Trophoblast cell (in vitro differentiated cells and primary cell): ENCODE measurements around the gene AKAP7.

ENCODE experiments used
- DNase-seq, 2 donors: peaks; one replicate each; pipeline ENCODE4 v3.0.0-alpha.2; 2016
- H2AFZ ChIP-seq: 2 replicates; pipeline ENCODE4 v1.6.1; 2013; ENCODE audit warnings: low read length, moderate library complexity, mild to moderate bottlenecking; ENCODE audit not compliant: insufficient read depth, poor library complexity
- H2AK5ac ChIP-seq: 2 replicates; pipeline ENCODE4 v1.6.1; 2013; ENCODE audit warnings: mild to moderate bottlenecking, low read length
- H2BK120ac ChIP-seq: 2 replicates; pipeline ENCODE4 v1.6.1; 2013; ENCODE audit warnings: low read length, mild to moderate bottlenecking, moderate library complexity; ENCODE audit not compliant: insufficient read depth, poor library complexity
- H2BK12ac ChIP-seq: 2 replicates; pipeline ENCODE4 v1.6.1; 2013; ENCODE audit warnings: mild to moderate bottlenecking, low read length, moderate library complexity
- H2BK5ac ChIP-seq: 2 replicates; pipeline ENCODE4 v1.6.1; 2013; ENCODE audit warnings: low read length, low read depth, moderate library complexity, mild to moderate bottlenecking; ENCODE audit not compliant: poor library complexity
- H3K14ac ChIP-seq: 2 replicates; pipeline ENCODE4 v1.6.1; 2013; ENCODE audit warnings: mild to moderate bottlenecking, low read length
- H3K18ac ChIP-seq: 2 replicates; pipeline ENCODE4 v1.6.1; 2013; ENCODE audit warnings: mild to moderate bottlenecking, low read length
- H3K23ac ChIP-seq: 2 replicates; pipeline ENCODE4 v1.6.1; 2013; ENCODE audit warnings: low read length
- H3K27ac ChIP-seq: 2 replicates; pipeline ENCODE4 v1.5.1; 2013; ENCODE audit warnings: low read depth, mild to moderate bottlenecking, inconsistent platforms, low read length, moderate library complexity
- H3K27me3 ChIP-seq: 2 replicates; pipeline ENCODE4 v1.6.1; 2013; ENCODE audit warnings: inconsistent platforms, mild to moderate bottlenecking, low read length, moderate library complexity; ENCODE audit not compliant: insufficient read depth
- H3K36me3 ChIP-seq, 2 experiments: 1 replicate in 1 of 2; 2 replicates in 1 of 2; pipeline ENCODE4 v1.6.1; 2013; ENCODE audit warnings: low read length in 2 of 2, mild to moderate bottlenecking in 2 of 2, moderate library complexity in 1 of 2; ENCODE audit not compliant: insufficient read depth in 2 of 2, control insufficient read depth in 1 of 2
- H3K4ac ChIP-seq: 2 replicates; pipeline ENCODE4 v1.6.1; 2013; ENCODE audit warnings: low read depth, mild to moderate bottlenecking, low read length, moderate library complexity
- H3K4me1 ChIP-seq, 2 experiments: 1 replicate in 1 of 2; 2 replicates in 1 of 2; pipeline ENCODE4 v1.6.1; 2013; ENCODE audit warnings: low read length in 2 of 2, mild to moderate bottlenecking in 2 of 2, moderate library complexity in 1 of 2; ENCODE audit not compliant: insufficient read depth in 2 of 2, control insufficient read depth in 1 of 2
- H3K4me2 ChIP-seq: 2 replicates; pipeline ENCODE4 v1.6.1; 2013; ENCODE audit warnings: inconsistent platforms, mild to moderate bottlenecking, low read length, moderate library complexity
- H3K4me3 ChIP-seq: 2 replicates; pipeline ENCODE4 v1.5.1; 2013; ENCODE audit warnings: mild to moderate bottlenecking, low read depth, low read length, inconsistent platforms
- H3K79me1 ChIP-seq: one replicate; pipeline ENCODE4 v1.6.1; 2013; ENCODE audit warnings: low read length
- H3K79me2 ChIP-seq: 2 replicates; pipeline ENCODE4 v1.6.1; 2013; ENCODE audit warnings: low read length, mild to moderate bottlenecking; ENCODE audit not compliant: control insufficient read depth, insufficient read depth, poor library complexity
- H3K9ac ChIP-seq: 2 replicates; pipeline ENCODE4 v1.6.1; 2013; ENCODE audit warnings: mild to moderate bottlenecking, low read length
- H3K9me3 ChIP-seq: 2 replicates; pipeline ENCODE4 v1.6.1; 2013; ENCODE audit warnings: low read depth, mild to moderate bottlenecking, control low read depth, inconsistent platforms, low read length; ENCODE audit not compliant: insufficient read depth
- H4K12ac ChIP-seq: 2 replicates; pipeline ENCODE4 v1.6.1; 2013; ENCODE audit warnings: low read depth, mild to moderate bottlenecking, low read length, moderate library complexity
- H4K8ac ChIP-seq: 2 replicates; pipeline ENCODE4 v1.6.1; 2013; ENCODE audit warnings: low read depth, mild to moderate bottlenecking, low read length, moderate library complexity
- H4K91ac ChIP-seq: one replicate; pipeline ENCODE4 v1.6.1; 2013; ENCODE audit warnings: low read depth, mild to moderate bottlenecking, low read length, moderate library complexity
- WGBS: extraction: QIAGEN DNeasy Blood & Tissue Kit; methylation state at CpG from one replicate; pipeline ENCODE4 v1.1.7; 2013; ENCODE audit warnings: missing lambda C conversion rate; ENCODE audit not compliant: insufficient read length, insufficient coverage; ENCODE audit errors: extremely low coverage; 5-methylcytosine and 5-hydroxymethylcytosine counted together

AKAP7 gene

DNA sequence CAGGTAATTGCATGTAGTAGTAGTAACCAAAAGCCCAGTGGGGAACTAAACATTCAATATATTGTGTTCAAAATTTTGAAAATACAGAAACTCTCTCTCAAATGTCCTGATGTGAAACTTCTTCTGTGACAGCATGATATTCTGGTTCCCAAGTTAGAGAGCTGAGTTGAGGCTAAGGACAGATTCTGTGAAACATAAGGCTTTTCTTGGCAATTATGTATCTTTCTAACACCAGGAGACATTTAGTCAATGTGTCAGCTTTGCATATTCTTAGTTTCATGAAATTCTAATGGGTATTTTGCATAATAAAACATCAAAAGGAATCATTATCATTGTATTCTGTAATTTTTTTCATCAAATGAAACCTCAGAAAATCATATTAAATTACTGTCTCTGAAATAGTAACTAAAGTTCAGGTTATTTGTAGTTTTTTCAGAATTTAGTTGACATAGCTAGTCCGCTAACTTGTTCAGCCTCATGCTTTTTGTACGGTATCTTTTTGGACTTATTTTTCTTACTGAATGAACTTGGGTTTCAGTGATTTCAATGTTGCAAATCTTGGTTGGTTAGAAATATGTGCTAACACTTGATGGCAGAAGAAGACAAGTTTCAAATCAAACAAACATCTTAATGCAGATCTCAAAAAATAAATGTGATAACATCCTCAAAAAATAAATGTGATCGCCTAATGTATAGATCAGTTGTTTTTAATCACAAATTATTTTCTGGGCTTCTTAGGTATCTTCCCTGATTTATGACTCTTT is 70.4 kb downstream of the AKAP7 start:
- Histone ChIP-seq H3K79me1 (no peaks in the 10 kb centered on the region), H2BK120ac (no peak overlapping the region), H3K27me3 (no peaks in the 10 kb centered on the region), H3K36me3 (no peaks in the 10 kb centered on the region), H2AFZ (no peak overlapping the region), H3K9ac (no peak overlapping the region), H3K79me2 (no peaks in the 10 kb centered on the region), H3K14ac (no peak overlapping the region), H4K8ac (no peak overlapping the region), H3K4me2 (no peak overlapping the region), H3K9me3 (no peaks in the 10 kb centered on the region), H2BK12ac (no peak overlapping the region), H3K23ac (no peak overlapping the region), H3K4ac (no peak overlapping the region), H3K4me3 (no peak overlapping the region), H4K91ac (no peak overlapping the region), H3K27ac (no peak overlapping the region), H3K18ac (no peak overlapping the region), H2BK5ac (no peak overlapping the region), H2AK5ac (no peak overlapping the region), H4K12ac (no peak overlapping the region), H3K4me1 (no peaks in the 10 kb centered on the region)
- no CpG with 5 or more reads among the region's 3 CpGs for WGBS
- DNase-seq = no peak

DNA sequence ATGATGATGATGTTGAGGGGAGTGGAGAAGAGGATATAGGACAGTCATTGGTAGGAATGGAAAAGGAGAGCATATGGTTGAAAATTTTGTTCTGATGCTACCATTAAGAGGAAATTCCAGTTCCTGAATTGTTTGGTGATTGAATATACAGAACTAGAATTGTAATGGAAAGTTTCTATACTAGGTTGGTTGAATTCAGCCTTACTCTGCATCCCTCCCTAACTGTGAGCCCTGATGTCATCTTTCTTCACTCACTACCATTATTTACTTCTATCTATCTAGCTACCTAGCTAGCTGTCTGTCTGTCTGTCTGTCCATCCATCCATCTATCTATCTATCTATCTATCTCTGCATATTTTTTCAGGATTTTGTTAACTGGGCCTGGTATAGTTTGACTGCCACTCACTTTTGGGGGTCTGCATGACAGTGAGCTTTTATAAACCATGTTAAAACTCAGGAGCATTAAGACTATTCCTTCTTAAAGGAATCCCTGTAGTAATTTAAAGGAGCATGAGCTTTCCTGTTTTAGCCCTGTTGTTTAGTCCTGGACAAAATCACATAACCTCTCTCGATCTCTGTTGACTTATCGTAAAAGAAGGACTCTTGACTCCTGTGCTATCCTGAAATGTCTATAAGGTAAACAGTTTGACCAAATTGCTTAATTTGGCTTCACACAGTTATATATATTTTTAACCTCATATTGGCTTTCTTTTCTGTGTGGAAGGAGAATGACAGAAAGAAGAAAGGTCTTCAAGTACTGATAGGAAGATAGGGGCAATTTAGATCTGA is 71.4 kb downstream of the AKAP7 start:
- H3K4me1 ChIP-seq = no peaks in the 10 kb centered on the region
- H2BK120ac ChIP-seq = no peak overlapping the region
- no peaks in the 10 kb centered on the region for H3K27me3 ChIP-seq
- H4K91ac ChIP-seq = no peak overlapping the region
- no peak overlapping the region for H2AFZ ChIP-seq
- DNase-seq = no peak
- no peak overlapping the region for H2BK12ac ChIP-seq
- no peak overlapping the region for H3K14ac ChIP-seq
- no peaks in the 10 kb centered on the region for H3K36me3 ChIP-seq
- no peaks in the 10 kb centered on the region for H3K9me3 ChIP-seq
- WGBS = no CpG with 5 or more reads among the region's 2 CpGs
- H3K18ac ChIP-seq = no peak overlapping the region
- no peaks in the 10 kb centered on the region for H3K79me1 ChIP-seq
- no peak overlapping the region for H4K12ac ChIP-seq
- no peak overlapping the region for H3K9ac ChIP-seq
- no peak overlapping the region for H2BK5ac ChIP-seq
- no peak overlapping the region for H3K4me2 ChIP-seq
- no peak overlapping the region for H4K8ac ChIP-seq
- no peak overlapping the region for H3K27ac ChIP-seq
- H3K4me3 ChIP-seq = no peak overlapping the region
- H3K4ac ChIP-seq = no peak overlapping the region
- H3K23ac ChIP-seq = no peak overlapping the region
- no peak overlapping the region for H2AK5ac ChIP-seq
- H3K79me2 ChIP-seq = no peaks in the 10 kb centered on the region

DNA sequence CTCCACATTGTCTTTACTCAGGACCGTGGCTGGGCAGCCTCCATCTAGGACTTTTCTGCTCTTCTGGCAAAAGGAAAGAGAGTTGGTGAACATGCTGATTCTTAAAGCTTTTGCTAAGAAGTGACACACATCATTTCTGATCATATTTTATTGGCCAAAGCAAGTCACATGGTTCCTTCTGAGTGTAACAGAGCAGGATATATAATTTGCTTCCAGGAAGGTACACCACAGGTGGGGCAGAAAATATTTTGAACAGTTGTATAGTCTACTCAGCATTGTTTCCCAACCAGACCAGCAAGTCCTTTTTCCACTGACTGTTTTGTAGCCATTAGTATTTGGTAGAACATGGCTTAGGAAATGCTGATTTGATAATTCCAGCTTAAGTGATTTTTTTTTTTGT is 73.5 kb downstream of the AKAP7 start:
- Histone ChIP-seq H4K91ac (no peak overlapping the region), H3K23ac (no peak overlapping the region), H3K4me3 (no peak overlapping the region), H2BK120ac (no peak overlapping the region), H3K4ac (no peak overlapping the region), H3K9me3 (no peaks in the 10 kb centered on the region), H2AFZ (no peak overlapping the region), H3K9ac (no peak overlapping the region), H3K14ac (no peak overlapping the region), H4K12ac (no peak overlapping the region), H3K27me3 (no peaks in the 10 kb centered on the region), H3K27ac (no peak overlapping the region), H2AK5ac (no peak overlapping the region), H3K18ac (no peak overlapping the region), H3K36me3 (no peaks in the 10 kb centered on the region), H3K79me2 (no peaks in the 10 kb centered on the region), H3K79me1 (no peaks in the 10 kb centered on the region), H3K4me1 (no peaks in the 10 kb centered on the region), H2BK5ac (no peak overlapping the region), H4K8ac (no peak overlapping the region), H3K4me2 (no peak overlapping the region), H2BK12ac (no peak overlapping the region)
- DNase-seq = peak in 1 of 2 donors; percentile 42
- WGBS = no CpG with 5 or more reads among the region's 1 CpG

DNA sequence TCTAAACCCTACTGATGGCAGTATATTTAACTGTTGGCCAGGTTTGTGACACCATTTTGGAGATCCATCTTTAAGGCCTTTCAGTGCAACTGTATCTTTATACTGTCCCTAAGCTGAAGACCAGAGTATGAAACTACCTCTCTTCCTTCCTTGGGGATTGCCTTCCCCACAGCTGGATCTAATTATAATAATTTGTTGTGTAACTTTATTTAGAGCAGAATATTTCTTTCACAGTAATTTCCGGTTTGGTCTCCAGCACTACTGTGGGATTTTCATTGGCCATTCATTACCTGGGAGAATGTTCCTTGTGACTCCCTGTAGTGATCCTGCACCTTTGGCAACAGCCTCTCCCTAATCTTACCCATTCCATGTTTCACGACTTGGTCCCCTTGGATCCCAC is 75.2 kb downstream of the AKAP7 start:
- Histone ChIP-seq H3K4me1 (no peaks in the 10 kb centered on the region), H3K14ac (no peak overlapping the region), H3K36me3 (no peaks in the 10 kb centered on the region), H3K9ac (no peak overlapping the region), H3K23ac (no peak overlapping the region), H2BK12ac (no peak overlapping the region), H3K27me3 (no peaks in the 10 kb centered on the region), H4K91ac (no peak overlapping the region), H3K9me3 (no peaks in the 10 kb centered on the region), H4K8ac (no peak overlapping the region), H2AK5ac (no peak overlapping the region), H3K18ac (no peak overlapping the region), H3K79me2 (no peaks in the 10 kb centered on the region), H4K12ac (no peak overlapping the region), H2BK120ac (no peak overlapping the region), H3K4me2 (no peak overlapping the region), H3K4me3 (no peak overlapping the region), H2AFZ (no peak overlapping the region), H3K4ac (no peak overlapping the region), H2BK5ac (no peak overlapping the region), H3K27ac (no peak overlapping the region), H3K79me1 (no peaks in the 10 kb centered on the region)
- no peak for DNase-seq
- WGBS = no CpG with 5 or more reads among the region's 2 CpGs
